ENCODE measurements around the gene DENND1C.
A peak's percentile ranks its signal among the peaks of the same experiment; 100 is the strongest.

The DENND1C gene

DNA sequence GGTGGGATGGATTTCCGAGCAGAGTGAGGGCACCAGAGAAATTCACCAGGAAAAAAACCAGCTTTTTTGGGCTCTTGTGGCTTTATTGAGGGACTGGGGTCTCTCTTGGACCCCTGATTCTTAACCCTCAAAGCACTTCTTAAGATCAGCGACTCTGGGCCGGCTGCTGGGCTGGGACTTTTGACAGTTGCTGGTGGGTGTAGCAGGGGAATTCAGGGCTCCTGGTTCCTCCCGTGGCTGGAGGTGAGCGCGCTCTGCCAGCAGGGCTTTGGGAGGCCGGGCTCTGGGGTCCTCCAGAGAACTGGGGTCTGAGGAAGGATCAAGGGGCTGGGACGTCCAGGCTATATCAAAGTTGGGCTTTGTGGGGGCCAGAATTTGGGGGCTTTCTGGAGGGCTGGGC, 14.2 kb downstream of the DENND1C start:
- DNase-seq (ENCODE audit: low read depth): no peak
- H3K4me3 ChIP-seq (ENCODE audit: low read depth, low read length): no peak overlapping the region
- TF ChIP-seq CTCF (IDR thresholded peaks at IDR 0.05; ENCODE audit: insufficient read depth, low read depth, low read length, missing control alignments): no peak

- no peak for TF ChIP-seq CTCF (IDR thresholded peaks at IDR 0.05; ENCODE audit: insufficient read depth, low read depth, low read length, missing control alignments)
- no peak overlapping the region for H3K4me3 ChIP-seq (ENCODE audit: low read depth, low read length)
- no peak for DNase-seq (ENCODE audit: low read depth)
Measured at GRCh38 chr19:6466526-6467248, 14.9 kb downstream of the DENND1C start.

DNA sequence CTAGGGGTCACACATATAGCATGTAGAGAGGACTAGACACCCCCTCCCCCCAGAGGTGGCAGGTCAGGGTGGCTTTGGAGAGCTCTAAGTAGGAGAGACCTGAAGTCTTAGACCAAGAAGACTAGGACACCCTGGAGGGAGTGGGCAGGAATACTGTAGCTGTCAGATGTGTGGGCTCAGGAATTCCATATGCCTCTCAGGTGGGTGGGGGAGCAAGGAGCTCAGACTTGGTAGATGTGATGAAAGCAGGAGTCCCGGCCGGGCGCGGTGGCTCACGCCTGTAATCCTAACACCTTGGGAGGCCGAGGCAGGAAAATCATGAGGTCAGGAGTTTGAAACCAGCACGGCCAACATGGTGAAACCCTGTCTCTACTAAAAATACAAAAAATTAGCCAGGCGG, 15.9 kb downstream of the DENND1C start:
- DNase-seq (ENCODE audit: low read depth): no peak
- no peak for TF ChIP-seq CTCF (IDR thresholded peaks at IDR 0.05; ENCODE audit: insufficient read depth, low read depth, low read length, missing control alignments)
- no peak overlapping the region for H3K4me3 ChIP-seq (ENCODE audit: low read depth, low read length)

DNA sequence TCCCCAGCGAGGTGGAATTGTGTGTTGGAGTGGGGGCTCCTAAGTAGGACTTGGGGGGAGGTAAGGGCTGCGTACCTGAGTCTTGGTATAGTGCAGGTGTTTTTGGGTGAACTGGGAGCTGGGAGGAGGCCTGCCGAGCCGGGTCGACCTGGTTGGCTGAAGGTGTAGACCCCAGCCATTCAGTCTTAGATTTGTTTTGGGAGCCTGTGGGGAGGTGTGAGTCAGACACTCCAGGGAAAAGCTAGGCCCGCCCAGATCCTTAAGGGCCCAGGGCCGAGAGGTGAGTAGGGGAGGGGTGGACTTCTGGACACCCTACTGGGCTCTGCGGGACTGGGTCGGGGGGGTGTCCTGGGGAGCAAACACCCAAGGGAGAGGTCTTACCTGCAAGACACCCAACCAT, 16.6 kb downstream of the DENND1C start:
- TF ChIP-seq CTCF (IDR thresholded peaks at IDR 0.05; ENCODE audit: insufficient read depth, low read depth, low read length, missing control alignments): no peak
- no peak for DNase-seq (ENCODE audit: low read depth)
- H3K4me3 ChIP-seq (ENCODE audit: low read depth, low read length): no peak overlapping the region

- H3K4me3 ChIP-seq (ENCODE audit: low read depth, low read length): no peak within 1 kb of the TSS
- DNase-seq (ENCODE audit: low read depth): no peak
- no peak for TF ChIP-seq CTCF (IDR thresholded peaks at IDR 0.05; ENCODE audit: insufficient read depth, low read depth, low read length, missing control alignments)
Measured at GRCh38 chr19:6464070-6464873, 17.3 kb downstream of the DENND1C start, which contains the start of gene CRB3. Gene CRB3 (plus strand): TSS chr19:6464271. CDS start chr19:6464702, 431 bp downstream.

DNA sequence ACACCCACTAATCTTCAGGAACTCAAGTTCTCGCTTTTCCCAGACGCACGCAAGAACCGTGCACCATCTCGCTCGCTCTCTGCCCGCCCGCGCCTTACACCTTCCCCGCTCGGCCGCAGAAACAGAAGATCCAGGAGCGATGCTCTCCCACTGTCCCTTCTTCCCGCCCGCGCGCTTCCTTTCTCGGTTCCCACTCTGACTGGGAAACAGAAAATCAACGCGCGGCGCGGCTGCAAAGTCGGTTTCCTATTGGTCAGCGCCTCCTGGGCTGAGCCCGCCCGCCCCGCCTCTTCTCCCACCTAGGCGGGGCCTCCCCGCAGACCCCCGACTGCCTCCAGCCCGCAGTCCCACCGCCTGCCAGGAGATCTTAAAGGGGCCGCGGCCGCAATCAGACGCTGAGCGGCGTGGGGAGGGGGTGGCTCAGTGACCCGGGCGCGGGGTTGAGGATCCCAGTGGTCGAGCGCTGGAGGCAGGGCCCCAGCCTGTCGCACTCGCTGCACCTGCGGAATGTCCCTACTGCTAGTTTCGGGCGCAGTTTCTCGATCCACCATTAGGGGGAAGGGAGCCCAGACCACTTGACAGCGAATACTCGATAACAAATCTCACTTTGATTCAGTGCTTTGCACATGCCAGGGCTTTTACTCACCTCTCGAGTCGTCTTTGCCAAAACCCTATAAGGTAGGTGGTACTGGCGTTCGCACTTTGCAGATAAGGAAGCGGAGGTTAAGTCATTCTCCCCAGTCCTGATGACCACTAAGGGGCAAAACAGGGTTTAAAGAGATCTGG, 21.3 kb downstream of the DENND1C start:
- peak; percentile 67 for TF ChIP-seq CTCF (IDR thresholded peaks at IDR 0.05; ENCODE audit: insufficient read depth, low read depth, low read length, missing control alignments)
- peak; percentile 99 for DNase-seq (ENCODE audit: low read depth)
- peak overlapping the region; percentile 94 for H3K4me3 ChIP-seq (ENCODE audit: low read depth, low read length)

All from GM12865 (cell line).